Choroid plexus epithelial cell (primary cell): ENCODE results near the gene ZNF177.
"Not testable (repeated sequence)": the region's sequence is repeated elsewhere in the genome, so short reads cannot be mapped to it uniquely, and the experiment has no call there.

Experiments used
- DNase-seq: peaks from one replicate; pipeline ENCODE4 v3.0.0-alpha.2; 2010; ENCODE audit warnings: low read depth
- H3K4me3 ChIP-seq: 2 replicates; pipeline ENCODE4 v1.5.1; 2011; ENCODE audit warnings: low read depth, mild to moderate bottlenecking, control low read depth, low read length, moderate library complexity
- CTCF ChIP-seq: conservative IDR thresholded peaks from 2 replicates; pipeline ENCODE4 v1.5.1; 2011; ENCODE audit warnings: low read depth, mild to moderate bottlenecking, control low read depth, inconsistent platforms, low read length, moderate library complexity

The ZNF177 gene

GRCh38 chr19:9362905-9363304, at the start of gene ZNF177:
Gene ZNF177, plus strand, starts transcription at chr19:9363013. Its CDS starts 15,299 bp downstream, at chr19:9378312.
- no peak for TF ChIP-seq CTCF
- peak within 1 kb of the TSS; percentile 58 for H3K4me3 ChIP-seq
- peak; percentile 4 for DNase-seq

GRCh38 chr19:9313756-9314155, 49.1 kb upstream of the ZNF177 start:
- no peak overlapping the region for H3K4me3 ChIP-seq
- DNase-seq: no peak
- TF ChIP-seq CTCF: no peak

DNA sequence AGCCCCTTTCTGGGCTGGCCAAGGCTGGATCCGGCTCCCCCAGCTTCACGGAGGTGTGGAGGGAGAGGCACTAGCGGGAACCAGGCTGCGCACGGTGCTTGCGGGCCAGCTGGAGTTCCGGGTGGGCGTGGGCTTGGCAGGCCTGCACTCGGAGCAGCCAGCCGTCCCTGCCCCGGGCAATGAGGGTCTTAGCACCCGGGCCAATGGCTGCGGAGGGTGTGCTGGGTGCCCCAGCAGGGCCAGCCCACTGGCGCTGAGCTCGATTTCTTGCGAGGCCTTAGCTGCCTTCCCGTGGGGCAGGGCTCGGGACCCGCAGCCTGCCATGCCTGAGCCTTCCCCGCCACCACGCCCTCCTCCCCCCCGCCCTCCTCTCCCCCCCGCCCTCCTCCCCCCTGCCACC, 41.5 kb upstream of the ZNF177 start:
- no peak for TF ChIP-seq CTCF
- no peak for DNase-seq
- H3K4me3 ChIP-seq: no peak overlapping the region

- H3K4me3 ChIP-seq, DNase-seq: not testable (repeated sequence)
These were observed 41.1 kb upstream of the ZNF177 start for GRCh38 chr19:9321756-9322155.

GRCh38 chr19:9322201-9322600, 40.6 kb upstream of the ZNF177 start:
- DNase-seq, H3K4me3 ChIP-seq: not testable (repeated sequence)

DNA sequence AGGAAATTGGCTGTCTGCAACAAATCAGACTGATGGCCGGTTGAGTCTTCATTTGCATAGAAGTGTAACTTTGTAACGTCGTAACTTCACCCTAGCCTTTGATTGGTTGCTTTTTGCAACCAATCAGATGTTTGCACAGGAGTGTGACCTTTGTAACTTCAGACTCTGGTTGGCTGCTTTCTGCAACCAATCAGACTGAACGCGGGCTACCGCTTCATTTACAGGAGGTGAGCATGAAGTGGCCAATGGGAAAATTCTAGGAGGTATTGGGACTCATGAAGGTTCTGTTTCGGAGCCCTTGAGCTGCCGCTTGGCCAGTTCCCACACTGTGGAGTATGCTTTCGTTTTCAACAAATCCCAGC, 39.3 kb upstream of the ZNF177 start:
- peak overlapping the region; percentile 83 for H3K4me3 ChIP-seq
- peak; percentile 95 for DNase-seq
- no peak for TF ChIP-seq CTCF

- peak; percentile 98 for DNase-seq
- peak; percentile 51 for TF ChIP-seq CTCF
- H3K4me3 ChIP-seq: peak within 1 kb of the TSS; percentile 83
These were observed 38.8 kb upstream of the ZNF177 start, which contains the start of gene ZNF559 for GRCh38 chr19:9323919-9324583. Gene ZNF559, plus strand, starts transcription at chr19:9324179. Its CDS starts 14,371 bp downstream, at chr19:9338550.

DNA sequence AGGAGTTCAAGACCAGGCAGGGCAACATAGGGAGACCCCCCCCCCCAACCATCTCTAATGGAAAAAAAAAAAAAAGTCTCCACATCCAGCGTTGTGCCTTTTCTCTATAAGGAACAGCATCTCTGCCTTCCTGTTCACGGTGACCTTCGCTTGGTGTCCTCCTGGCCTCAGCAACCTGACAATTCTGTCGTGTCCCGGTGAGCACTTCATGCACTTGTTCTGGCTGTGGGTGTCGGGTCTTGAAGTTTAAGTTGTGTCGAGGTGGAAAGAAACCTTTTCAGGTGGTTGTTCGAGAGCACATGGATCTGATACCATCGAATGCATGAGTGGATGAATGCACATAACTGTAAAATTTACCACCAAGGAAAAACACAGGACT, 38.2 kb upstream of the ZNF177 start:
- TF ChIP-seq CTCF: no peak
- peak; percentile 2 for DNase-seq
- H3K4me3 ChIP-seq: peak overlapping the region; percentile 83
